Peyer's patch (tissue), 4 donors: ENCODE measurements around the gene C1R. TPM values are rescaled to one million over a fixed set of nuclear protein-coding genes. Genes with fewer than 3 reads are reported as not detected.

Experiments
- DNase-seq, 3 donors: peaks; one replicate each; pipeline ENCODE4 v3.0.0-alpha.2; 2017 to 2019
- H3K27ac ChIP-seq, 4 donors: fragments of 200-600 bp; sonication (generic); one replicate each; pipeline ENCODE4 v1.5.1; 2016 to 2019
- H3K27me3 ChIP-seq, 2 donors: fragments of 200-600 bp; sonication (generic); one replicate each; pipeline ENCODE4 v1.5.1; 2019
- H3K36me3 ChIP-seq, 3 donors: fragments of 200-600 bp; sonication (generic); one replicate each; pipeline ENCODE4 v1.5.1; 2016 to 2019
- H3K4me1 ChIP-seq, 4 donors: fragments of 200-600 bp; sonication (generic); one replicate each; pipeline ENCODE4 v1.5.1; 2016 to 2019
- H3K4me3 ChIP-seq, 4 donors: fragments of 200-600 bp; sonication (generic); 1 replicate in 3 of 4; 2 replicates in 1 of 4; pipeline ENCODE4 v1.5.1; 2016 to 2019; ENCODE audit warnings: mild to moderate bottlenecking in 1 of 4
- H3K9me3 ChIP-seq, 4 donors: fragments of 200-600 bp; sonication (generic); one replicate each; pipeline ENCODE4 v1.5.1; 2016 to 2019; ENCODE audit warnings: mild to moderate bottlenecking in 1 of 4
- POLR2A ChIP-seq, 2 donors: fragments of 450-650 bp; IDR thresholded peaks; one replicate each; pipeline ENCODE4 v1.5.1; 2017; ENCODE audit warnings: antibody characterized with exemption in 2 of 2, mild to moderate bottlenecking in 2 of 2, moderate library complexity in 2 of 2
- total RNA-seq, 4 donors: library from RNA; depleted of rRNA; stranded (reverse); fragments of >200 nt; gene quantifications; one replicate each; pipeline ENCODE4 v1.1.0, GENCODE V29; 2016
- TF ChIP-seq, protein P1 (sequence below), 6 experiments: fragments of 450-650 bp in 4 of 6; fragments of 200-600 bp in 2 of 6; sonication (generic) in 1 of 6; IDR thresholded peaks; one replicate each; pipeline ENCODE4 v1.5.1; 2017 to 2019; ENCODE audit warnings: antibody characterized with exemption in 6 of 6, mild to moderate bottlenecking in 3 of 6, moderate library complexity in 1 of 6

The C1R gene
- total RNA-seq, 4 donors from 2014 or later, result 27.5 to 151 (median 125) TPM

DNA sequence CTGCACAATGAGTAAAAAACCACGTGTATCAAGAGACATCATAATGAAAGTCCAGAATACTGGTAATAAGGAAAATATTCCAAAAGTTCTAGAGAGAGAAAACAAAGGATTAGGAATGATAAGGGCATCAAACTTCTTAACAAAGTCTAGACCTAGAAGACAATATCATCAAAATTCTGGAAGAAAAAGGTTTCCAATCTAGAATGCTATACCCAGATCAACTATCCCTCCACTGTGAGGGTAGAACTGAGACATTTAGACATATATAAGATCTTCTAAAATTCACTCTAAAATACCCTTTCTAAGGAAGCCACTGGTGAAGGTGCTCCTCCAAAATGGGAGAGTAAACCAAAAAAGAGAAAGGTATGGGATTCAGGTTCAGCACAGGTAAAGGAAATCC lies 13.8 kb upstream of the C1R start:
- DNase-seq, result no peak
- no peaks in the 10 kb centered on the region for H3K27me3 ChIP-seq
- H3K4me3 ChIP-seq, result no peak overlapping the region
- H3K4me1 ChIP-seq, result peaks cover 0 to 6% (median 5%) of the 10 kb centered on the region in 4 donors
- TF ChIP-seq, protein P1, sequence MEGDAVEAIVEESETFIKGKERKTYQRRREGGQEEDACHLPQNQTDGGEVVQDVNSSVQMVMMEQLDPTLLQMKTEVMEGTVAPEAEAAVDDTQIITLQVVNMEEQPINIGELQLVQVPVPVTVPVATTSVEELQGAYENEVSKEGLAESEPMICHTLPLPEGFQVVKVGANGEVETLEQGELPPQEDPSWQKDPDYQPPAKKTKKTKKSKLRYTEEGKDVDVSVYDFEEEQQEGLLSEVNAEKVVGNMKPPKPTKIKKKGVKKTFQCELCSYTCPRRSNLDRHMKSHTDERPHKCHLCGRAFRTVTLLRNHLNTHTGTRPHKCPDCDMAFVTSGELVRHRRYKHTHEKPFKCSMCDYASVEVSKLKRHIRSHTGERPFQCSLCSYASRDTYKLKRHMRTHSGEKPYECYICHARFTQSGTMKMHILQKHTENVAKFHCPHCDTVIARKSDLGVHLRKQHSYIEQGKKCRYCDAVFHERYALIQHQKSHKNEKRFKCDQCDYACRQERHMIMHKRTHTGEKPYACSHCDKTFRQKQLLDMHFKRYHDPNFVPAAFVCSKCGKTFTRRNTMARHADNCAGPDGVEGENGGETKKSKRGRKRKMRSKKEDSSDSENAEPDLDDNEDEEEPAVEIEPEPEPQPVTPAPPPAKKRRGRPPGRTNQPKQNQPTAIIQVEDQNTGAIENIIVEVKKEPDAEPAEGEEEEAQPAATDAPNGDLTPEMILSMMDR (IDR thresholded peaks at IDR 0.05), result no peak
- no peak for TF ChIP-seq POLR2A (IDR thresholded peaks at IDR 0.05)
- no peaks in the 10 kb centered on the region for H3K9me3 ChIP-seq
- no peak overlapping the region for H3K27ac ChIP-seq
- H3K36me3 ChIP-seq, result peaks cover 0 to 16% (median 0%) of the 10 kb centered on the region in 3 donors

DNA sequence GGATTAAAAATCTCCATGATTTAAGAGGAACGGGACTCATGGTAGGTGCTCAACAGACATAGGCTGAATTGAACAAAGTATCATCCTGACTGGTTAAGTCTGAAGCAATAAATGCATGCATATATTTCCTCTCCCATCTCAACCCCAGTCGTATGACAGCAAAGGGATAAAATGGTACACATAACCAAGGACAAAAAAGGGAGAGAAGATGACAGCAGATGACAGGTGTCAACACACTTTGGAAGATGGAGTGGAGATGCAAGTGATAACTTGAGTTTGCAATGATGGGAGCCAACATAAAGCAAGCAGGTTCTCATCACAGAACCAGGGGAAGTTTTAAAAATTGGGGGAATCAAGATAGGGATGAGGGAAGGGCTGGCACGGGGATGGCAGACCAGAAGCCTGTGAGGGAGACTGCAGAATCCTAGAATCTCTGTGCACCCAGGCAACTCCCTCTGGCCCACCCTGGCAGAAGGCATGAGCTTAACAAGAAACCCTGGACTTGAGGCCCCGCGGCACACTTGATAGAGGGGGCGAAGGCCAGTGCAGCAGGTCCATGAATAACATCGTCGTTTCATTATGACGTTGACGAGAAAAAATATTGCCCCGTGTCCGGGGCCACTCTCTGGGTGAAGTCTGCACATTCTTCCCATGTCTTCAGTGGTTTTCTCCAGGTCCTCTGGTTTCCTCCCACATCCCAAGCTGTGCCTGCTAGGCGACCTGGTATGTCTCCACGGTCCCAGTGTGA lies 11.8 kb upstream of the C1R start:
- peaks cover 0 to 16% (median 0%) of the 10 kb centered on the region in 3 donors for H3K36me3 ChIP-seq
- no peaks in the 10 kb centered on the region for H3K4me1 ChIP-seq
- no peaks in the 10 kb centered on the region for H3K9me3 ChIP-seq
- H3K27ac ChIP-seq, result no peak overlapping the region
- TF ChIP-seq, protein P1 (IDR thresholded peaks at IDR 0.05), result no peak
- TF ChIP-seq POLR2A (IDR thresholded peaks at IDR 0.05), result no peak
- H3K27me3 ChIP-seq, result no peaks in the 10 kb centered on the region
- no peak overlapping the region for H3K4me3 ChIP-seq
- peak in 1 of 3 donors; percentile 34 for DNase-seq

- H3K36me3 ChIP-seq, result peaks cover 0 to 25% (median 0%) of the 10 kb centered on the region in 3 donors
- TF ChIP-seq POLR2A (IDR thresholded peaks at IDR 0.05), result no peak
- TF ChIP-seq, protein P1 (IDR thresholded peaks at IDR 0.05), result no peak
- DNase-seq, result no peak
- no peak overlapping the region for H3K27ac ChIP-seq
- H3K9me3 ChIP-seq, result no peaks in the 10 kb centered on the region
- H3K4me3 ChIP-seq, result no peak overlapping the region
- no peaks in the 10 kb centered on the region for H3K27me3 ChIP-seq
- H3K4me1 ChIP-seq, result no peaks in the 10 kb centered on the region
These were observed 10.3 kb upstream of the C1R start for GRCh38 chr12:7102582-7102981.

DNA sequence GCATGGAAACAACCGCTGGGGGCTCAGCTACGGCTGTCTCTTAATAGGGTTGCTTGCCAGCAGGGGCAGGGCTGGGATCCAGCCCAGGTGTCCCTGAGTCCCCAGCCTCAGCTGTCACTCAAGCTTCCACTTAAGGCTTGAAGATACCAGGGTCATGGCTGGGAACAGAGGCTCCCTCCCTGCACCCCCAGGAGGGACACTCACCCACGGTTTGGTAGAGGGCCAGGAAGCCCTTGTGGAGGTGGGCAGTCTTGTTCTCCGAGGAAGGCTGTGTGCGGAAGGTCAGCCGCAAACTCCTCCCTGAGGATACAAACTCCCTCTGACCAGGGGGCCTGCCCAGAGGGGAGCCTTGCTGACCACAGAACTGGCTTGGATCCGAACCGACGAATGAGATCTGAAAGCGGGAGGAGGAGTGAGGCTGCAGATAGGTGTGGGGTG lies 9.5 kb upstream of the C1R start:
- no peak overlapping the region for H3K4me3 ChIP-seq
- H3K27me3 ChIP-seq, result no peaks in the 10 kb centered on the region
- TF ChIP-seq, protein P1 (IDR thresholded peaks at IDR 0.05), result no peak
- no peak for TF ChIP-seq POLR2A (IDR thresholded peaks at IDR 0.05)
- H3K9me3 ChIP-seq, result no peaks in the 10 kb centered on the region
- peaks cover 0 to 25% (median 0%) of the 10 kb centered on the region in 3 donors for H3K36me3 ChIP-seq
- peak in 1 of 3 donors; percentile 41 for DNase-seq
- no peak overlapping the region for H3K27ac ChIP-seq
- H3K4me1 ChIP-seq, result no peaks in the 10 kb centered on the region

- Histone ChIP-seq H3K4me3 (no peak overlapping the region), H3K27ac (no peak overlapping the region), H3K9me3 (no peaks in the 10 kb centered on the region), H3K27me3 (no peaks in the 10 kb centered on the region), H3K36me3 (peaks cover 0 to 25% (median 0%) of the 10 kb centered on the region in 3 donors), H3K4me1 (no peaks in the 10 kb centered on the region)
- no peak for DNase-seq
- TF ChIP-seq, protein P1 (IDR thresholded peaks at IDR 0.05), result no peak
- no peak for TF ChIP-seq POLR2A (IDR thresholded peaks at IDR 0.05)
These were observed 8.9 kb upstream of the C1R start for GRCh38 chr12:7101047-7101693.
